SK-N-SH (cell line): Measurements from ENCODE around the gene KIF2A. TPM values are rescaled to one million over a fixed set of nuclear protein-coding genes. Genes with fewer than 3 reads are reported as not detected.

Experiments
- CTCF ChIA-PET: fragments of 300-600, 350-600 bp; formaldehyde crosslinking; extraction: SDS; loops from one replicate; lab custom pipeline; 2021; lab: Yijun Ruan, JAX
- POLR2A ChIA-PET: fragments of 350-600 bp; sonication (Branson Sonifier 250); formaldehyde crosslinking; extraction: SDS; loops from one replicate; lab custom pipeline; 2020; ENCODE audit warnings: antibody characterized with exemption, inconsistent platforms; lab: Yijun Ruan, JAX
- DNase-seq: peaks from one replicate; pipeline ENCODE4 v3.0.0; 2012
- H2AFZ ChIP-seq: fragments of 200-600 bp; sonication (generic); 2 replicates; pipeline ENCODE4 v1.8.1; 2016; ENCODE audit warnings: antibody characterized with exemption, mild to moderate bottlenecking, low read depth
- H3F3A ChIP-seq: fragments of 200-600 bp; sonication (generic); replicated peaks from 2 replicates; pipeline ENCODE3; 2016; ENCODE audit warnings: antibody characterized with exemption, mild to moderate bottlenecking; ENCODE audit not compliant: insufficient read depth
- H3K27ac ChIP-seq, 2 experiments: fragments of 200-500 bp in 1 of 2; fragments of 200-600 bp in 1 of 2; sonication (Bioruptor generic) in 1 of 2; sonication (generic), shearing (Covaris generic) in 1 of 2; 2 replicates each; pipeline versions ENCODE4 v1.5.1 to v1.6.1; 2014 to 2016; ENCODE audit warnings: low read depth in 2 of 2, inconsistent platforms in 1 of 2, low read length in 1 of 2, mild to moderate bottlenecking in 1 of 2, mixed read lengths in 1 of 2
- H3K27me3 ChIP-seq: fragments of 200-600 bp; sonication (generic), shearing (Covaris generic); 2 replicates; pipeline ENCODE4 v1.6.1; 2016; ENCODE audit warnings: mixed run types; ENCODE audit not compliant: insufficient read depth
- H3K36me3 ChIP-seq, 2 experiments: fragments of 200-500 bp in 1 of 2; fragments of 200-600 bp in 1 of 2; sonication (Bioruptor generic) in 1 of 2; sonication (generic) in 1 of 2; replicated peaks in 1 of 2; 2 replicates each; pipeline versions ENCODE3 to v1.5.1; 2014 to 2016; ENCODE audit warnings: low read length in 1 of 2, mild to moderate bottlenecking in 1 of 2; ENCODE audit not compliant: insufficient read depth in 2 of 2, control insufficient read depth in 1 of 2
- H3K4me1 ChIP-seq, 2 experiments: fragments of 200-500 bp in 1 of 2; fragments of 200-600 bp in 1 of 2; sonication (Bioruptor generic) in 1 of 2; sonication (generic), shearing (Covaris generic) in 1 of 2; 2 replicates each; pipeline versions ENCODE4 v1.5.1 to v1.6.1; 2014 to 2016; ENCODE audit warnings: low read depth in 1 of 2, low read length in 1 of 2, mixed run types in 1 of 2; ENCODE audit not compliant: insufficient read depth in 2 of 2, control insufficient read depth in 1 of 2
- H3K4me2 ChIP-seq: fragments of 200-600 bp; sonication (generic), shearing (Covaris generic); 2 replicates; pipeline ENCODE4 v1.6.1; 2017; ENCODE audit warnings: mixed run types
- H3K4me3 ChIP-seq, 2 experiments: fragments of 200-500 bp in 1 of 2; fragments of 200-600 bp in 1 of 2; sonication (Bioruptor generic) in 1 of 2; sonication (generic), shearing (Covaris generic) in 1 of 2; 2 replicates each; pipeline versions ENCODE4 v1.5.1 to v1.8.1; 2014 to 2016; ENCODE audit warnings: low read depth in 2 of 2, inconsistent platforms in 1 of 2, low read length in 1 of 2, mild to moderate bottlenecking in 1 of 2, mixed read lengths in 1 of 2, moderate library complexity in 1 of 2
- H3K79me2 ChIP-seq: fragments of 200-600 bp; sonication (generic); 2 replicates; pipeline ENCODE4 v1.8.1; 2017; ENCODE audit warnings: mild to moderate bottlenecking; ENCODE audit not compliant: insufficient read depth
- H3K9ac ChIP-seq: fragments of 200-600 bp; sonication (generic); 2 replicates; pipeline ENCODE4 v1.6.1; 2017; ENCODE audit warnings: mixed run types
- H3K9me2 ChIP-seq: fragments of 200-600 bp; sonication (generic); 2 replicates; pipeline ENCODE4 v1.6.1; 2017; ENCODE audit warnings: mixed run types
- H3K9me3 ChIP-seq: fragments of 200-600 bp; sonication (generic); 2 replicates; pipeline ENCODE4 v1.6.1; 2017; ENCODE audit warnings: mixed run types, mild to moderate bottlenecking, moderate library complexity
- H4K20me1 ChIP-seq: fragments of 200-600 bp; sonication (generic); 2 replicates; pipeline ENCODE4 v1.6.1; 2017; ENCODE audit warnings: mild to moderate bottlenecking, mixed run types; ENCODE audit not compliant: insufficient read depth
- CHD2 ChIP-seq: fragments of 150-350 bp; IDR thresholded peaks from 2 replicates; pipeline ENCODE4 v1.6.1; 2018; ENCODE audit warnings: low read length; ENCODE audit not compliant: partially characterized antibody
- ELF1 ChIP-seq: IDR thresholded peaks from 2 replicates; pipeline ENCODE4 v1.4.0; 2012
- FOSL2 ChIP-seq: IDR thresholded peaks from 2 replicates; pipeline ENCODE4 v1.4.0; 2012; ENCODE audit warnings: low read depth, mild to moderate bottlenecking, moderate library complexity, borderline replicate concordance
- FOXJ3 ChIP-seq: sonication (generic); formaldehyde crosslinking; IDR thresholded peaks from 2 replicates; pipeline ENCODE4 v1.5.1; 2020; ENCODE audit warnings: mild to moderate bottlenecking, missing genetic modification reagents
- GATA2 ChIP-seq: sonication (generic); formaldehyde crosslinking; IDR thresholded peaks from 2 replicates; pipeline ENCODE4 v1.5.0; 2020; ENCODE audit warnings: mild to moderate bottlenecking, missing genetic modification reagents
- MEF2A ChIP-seq: IDR thresholded peaks from 2 replicates; pipeline ENCODE4 v1.4.0; 2012; ENCODE audit warnings: low read depth, borderline replicate concordance
- PBX3 ChIP-seq: IDR thresholded peaks from 2 replicates; pipeline ENCODE4; 2012
- POLR2AphosphoS5 ChIP-seq: IDR thresholded peaks from 2 replicates; pipeline ENCODE4 v1.6.1; 2012; ENCODE audit warnings: low read depth, low read length
- RFX5 ChIP-seq: IDR thresholded peaks from 2 replicates; pipeline ENCODE4 v1.6.1; 2012; ENCODE audit warnings: mild to moderate bottlenecking, improper control_type of control experiment, low read length
- RXRA ChIP-seq: IDR thresholded peaks from 2 replicates; pipeline ENCODE4 v1.4.0; 2012; ENCODE audit warnings: low read depth, mild to moderate bottlenecking, borderline replicate concordance
- SMC3 ChIP-seq: IDR thresholded peaks from 2 replicates; pipeline ENCODE4 v1.6.1; 2012; ENCODE audit warnings: low read depth, low read length, improper control_type of control experiment
- TAF1 ChIP-seq: IDR thresholded peaks from 2 replicates; pipeline ENCODE4 v1.6.1; 2012; ENCODE audit warnings: low read depth, mild to moderate bottlenecking, low read length, moderate library complexity, borderline replicate concordance
- TCF12 ChIP-seq: IDR thresholded peaks from 2 replicates; pipeline ENCODE4 v1.4.0; 2012
- WGBS: methylation state at CpG from one replicate; pipeline ENCODE4 v1.1.6; 2017; ENCODE audit warnings: low lambda C conversion rate; 5-methylcytosine and 5-hydroxymethylcytosine counted together
- polyA plus RNA-seq, 3 experiments: library from polyadenylated mRNA; depleted of rRNA; stranded (reverse); fragments of >200 nt; gene quantifications; 2 replicates each; pipeline ENCODE4 v1.2.3, GENCODE V29; 2012
- TF ChIP-seq, protein P1 (sequence below): fragments of 150-350 bp; IDR thresholded peaks from 2 replicates; pipeline ENCODE4 v1.6.1; 2016; ENCODE audit warnings: mild to moderate bottlenecking, low read depth, low read length
- TF ChIP-seq, protein P2 (sequence below): IDR thresholded peaks from 2 replicates; pipeline ENCODE4 v1.6.1; 2012; ENCODE audit warnings: mild to moderate bottlenecking, low read depth, low read length, moderate library complexity
- TF ChIP-seq, protein P3 (sequence below): fragments of 200-600 bp; sonication (generic); IDR thresholded peaks from 2 replicates; pipeline ENCODE4 v1.6.1; 2017; ENCODE audit warnings: antibody characterized with exemption, mild to moderate bottlenecking, moderate library complexity

The KIF2A gene
- polyA plus RNA-seq, 1 of the 3 experiments (the other 2 are of a cell fraction): 14.3 TPM

GRCh38 chr5:62431735-62432620, 126.0 kb downstream of the KIF2A start:
- no peaks in the 10 kb centered on the region for H3K27me3 ChIP-seq
- no peak for DNase-seq
- H3K4me3 ChIP-seq: no peak overlapping the region
- H3K36me3 ChIP-seq: no peaks in the 10 kb centered on the region
- CTCF ChIA-PET: interaction anchor here (0.6 to 4.7 kb wide), 4 partner anchors 9 to 39 kb away, joined by 3 to 23 read pairs (median 8); no protein-coding TSS in a partner anchor
- H3K79me2 ChIP-seq: peaks cover 94% of the 10 kb centered on the region
- POLR2A ChIA-PET: interaction anchor here (1.0 kb wide), 1 partner anchor 20 kb away, joined by 3 read pairs; the partner anchor contains the start of gene IPO11
- no peaks in the 10 kb centered on the region for H3K9me2 ChIP-seq
- peaks cover 3% of the 10 kb centered on the region; the same call in 1 of the 2 replicates for H4K20me1 ChIP-seq
- no peaks in the 10 kb centered on the region for H3F3A ChIP-seq
- no peak overlapping the region for H3K4me2 ChIP-seq
- H3K27ac ChIP-seq: no peak overlapping the region
- H2AFZ ChIP-seq: no peak overlapping the region
- TF ChIP-seq, protein P1, sequence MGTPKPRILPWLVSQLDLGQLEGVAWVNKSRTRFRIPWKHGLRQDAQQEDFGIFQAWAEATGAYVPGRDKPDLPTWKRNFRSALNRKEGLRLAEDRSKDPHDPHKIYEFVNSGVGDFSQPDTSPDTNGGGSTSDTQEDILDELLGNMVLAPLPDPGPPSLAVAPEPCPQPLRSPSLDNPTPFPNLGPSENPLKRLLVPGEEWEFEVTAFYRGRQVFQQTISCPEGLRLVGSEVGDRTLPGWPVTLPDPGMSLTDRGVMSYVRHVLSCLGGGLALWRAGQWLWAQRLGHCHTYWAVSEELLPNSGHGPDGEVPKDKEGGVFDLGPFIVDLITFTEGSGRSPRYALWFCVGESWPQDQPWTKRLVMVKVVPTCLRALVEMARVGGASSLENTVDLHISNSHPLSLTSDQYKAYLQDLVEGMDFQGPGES: no peak
- TF ChIP-seq RXRA: no peak
- TF ChIP-seq, protein P2, sequence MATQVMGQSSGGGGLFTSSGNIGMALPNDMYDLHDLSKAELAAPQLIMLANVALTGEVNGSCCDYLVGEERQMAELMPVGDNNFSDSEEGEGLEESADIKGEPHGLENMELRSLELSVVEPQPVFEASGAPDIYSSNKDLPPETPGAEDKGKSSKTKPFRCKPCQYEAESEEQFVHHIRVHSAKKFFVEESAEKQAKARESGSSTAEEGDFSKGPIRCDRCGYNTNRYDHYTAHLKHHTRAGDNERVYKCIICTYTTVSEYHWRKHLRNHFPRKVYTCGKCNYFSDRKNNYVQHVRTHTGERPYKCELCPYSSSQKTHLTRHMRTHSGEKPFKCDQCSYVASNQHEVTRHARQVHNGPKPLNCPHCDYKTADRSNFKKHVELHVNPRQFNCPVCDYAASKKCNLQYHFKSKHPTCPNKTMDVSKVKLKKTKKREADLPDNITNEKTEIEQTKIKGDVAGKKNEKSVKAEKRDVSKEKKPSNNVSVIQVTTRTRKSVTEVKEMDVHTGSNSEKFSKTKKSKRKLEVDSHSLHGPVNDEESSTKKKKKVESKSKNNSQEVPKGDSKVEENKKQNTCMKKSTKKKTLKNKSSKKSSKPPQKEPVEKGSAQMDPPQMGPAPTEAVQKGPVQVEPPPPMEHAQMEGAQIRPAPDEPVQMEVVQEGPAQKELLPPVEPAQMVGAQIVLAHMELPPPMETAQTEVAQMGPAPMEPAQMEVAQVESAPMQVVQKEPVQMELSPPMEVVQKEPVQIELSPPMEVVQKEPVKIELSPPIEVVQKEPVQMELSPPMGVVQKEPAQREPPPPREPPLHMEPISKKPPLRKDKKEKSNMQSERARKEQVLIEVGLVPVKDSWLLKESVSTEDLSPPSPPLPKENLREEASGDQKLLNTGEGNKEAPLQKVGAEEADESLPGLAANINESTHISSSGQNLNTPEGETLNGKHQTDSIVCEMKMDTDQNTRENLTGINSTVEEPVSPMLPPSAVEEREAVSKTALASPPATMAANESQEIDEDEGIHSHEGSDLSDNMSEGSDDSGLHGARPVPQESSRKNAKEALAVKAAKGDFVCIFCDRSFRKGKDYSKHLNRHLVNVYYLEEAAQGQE: no peak
- no peak for TF ChIP-seq RFX5
- no peak for TF ChIP-seq TAF1
- TF ChIP-seq, protein P3, sequence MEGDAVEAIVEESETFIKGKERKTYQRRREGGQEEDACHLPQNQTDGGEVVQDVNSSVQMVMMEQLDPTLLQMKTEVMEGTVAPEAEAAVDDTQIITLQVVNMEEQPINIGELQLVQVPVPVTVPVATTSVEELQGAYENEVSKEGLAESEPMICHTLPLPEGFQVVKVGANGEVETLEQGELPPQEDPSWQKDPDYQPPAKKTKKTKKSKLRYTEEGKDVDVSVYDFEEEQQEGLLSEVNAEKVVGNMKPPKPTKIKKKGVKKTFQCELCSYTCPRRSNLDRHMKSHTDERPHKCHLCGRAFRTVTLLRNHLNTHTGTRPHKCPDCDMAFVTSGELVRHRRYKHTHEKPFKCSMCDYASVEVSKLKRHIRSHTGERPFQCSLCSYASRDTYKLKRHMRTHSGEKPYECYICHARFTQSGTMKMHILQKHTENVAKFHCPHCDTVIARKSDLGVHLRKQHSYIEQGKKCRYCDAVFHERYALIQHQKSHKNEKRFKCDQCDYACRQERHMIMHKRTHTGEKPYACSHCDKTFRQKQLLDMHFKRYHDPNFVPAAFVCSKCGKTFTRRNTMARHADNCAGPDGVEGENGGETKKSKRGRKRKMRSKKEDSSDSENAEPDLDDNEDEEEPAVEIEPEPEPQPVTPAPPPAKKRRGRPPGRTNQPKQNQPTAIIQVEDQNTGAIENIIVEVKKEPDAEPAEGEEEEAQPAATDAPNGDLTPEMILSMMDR: no peak
- no peak for TF ChIP-seq MEF2A
- TF ChIP-seq POLR2AphosphoS5: no peak
- no peak for TF ChIP-seq CHD2
- TF ChIP-seq FOXJ3 (CRISPR knock-in tag): no peak
- no peak for TF ChIP-seq ELF1
- no peak for TF ChIP-seq SMC3
- TF ChIP-seq GATA2 (CRISPR knock-in tag): no peak
- TF ChIP-seq FOSL2: no peak
- TF ChIP-seq TCF12: no peak
- TF ChIP-seq PBX3: no peak
- 91% methylated on average over 8 of the region's 11 CpGs for WGBS
- no peak overlapping the region for H3K9ac ChIP-seq
- H3K9me3 ChIP-seq: no peaks in the 10 kb centered on the region
- no peaks in the 10 kb centered on the region; a peak in 2 of 4 replicates for H3K4me1 ChIP-seq
